Measurements from ENCODE around the gene NELL2. TPM values are rescaled to one million over a fixed set of nuclear protein-coding genes. Genes with fewer than 3 reads are reported as not detected.

The NELL2 gene
- total RNA-seq, 1 experiment from 2014 or later = 1.1 TPM

GRCh38 chr12:44777044-44777443 lies 99.1 kb downstream of the NELL2 start (continued):
- TF ChIP-seq, protein P1, sequence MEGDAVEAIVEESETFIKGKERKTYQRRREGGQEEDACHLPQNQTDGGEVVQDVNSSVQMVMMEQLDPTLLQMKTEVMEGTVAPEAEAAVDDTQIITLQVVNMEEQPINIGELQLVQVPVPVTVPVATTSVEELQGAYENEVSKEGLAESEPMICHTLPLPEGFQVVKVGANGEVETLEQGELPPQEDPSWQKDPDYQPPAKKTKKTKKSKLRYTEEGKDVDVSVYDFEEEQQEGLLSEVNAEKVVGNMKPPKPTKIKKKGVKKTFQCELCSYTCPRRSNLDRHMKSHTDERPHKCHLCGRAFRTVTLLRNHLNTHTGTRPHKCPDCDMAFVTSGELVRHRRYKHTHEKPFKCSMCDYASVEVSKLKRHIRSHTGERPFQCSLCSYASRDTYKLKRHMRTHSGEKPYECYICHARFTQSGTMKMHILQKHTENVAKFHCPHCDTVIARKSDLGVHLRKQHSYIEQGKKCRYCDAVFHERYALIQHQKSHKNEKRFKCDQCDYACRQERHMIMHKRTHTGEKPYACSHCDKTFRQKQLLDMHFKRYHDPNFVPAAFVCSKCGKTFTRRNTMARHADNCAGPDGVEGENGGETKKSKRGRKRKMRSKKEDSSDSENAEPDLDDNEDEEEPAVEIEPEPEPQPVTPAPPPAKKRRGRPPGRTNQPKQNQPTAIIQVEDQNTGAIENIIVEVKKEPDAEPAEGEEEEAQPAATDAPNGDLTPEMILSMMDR (IDR thresholded peaks at IDR 0.05 in 2 of 3, conservative IDR thresholded peaks at IDR 0.05 in 1 of 3; ENCODE audit: borderline replicate concordance in 1 of 3, insufficient read depth in 1 of 3, low read depth in 2 of 3, low read length in 2 of 3) = no peak
- no peak for TF ChIP-seq ZNF274 (IDR thresholded peaks at IDR 0.05; ENCODE audit: low read depth, low read length)
- no peak for TF ChIP-seq TCF7L2 (IDR thresholded peaks at IDR 0.05; ENCODE audit: borderline replicate concordance, extremely low read depth, insufficient read depth, insufficient read length)
- no peak for TF ChIP-seq ZFX (IDR thresholded peaks at IDR 0.05)

- Histone ChIP-seq H3K36me3 (ENCODE audit: control insufficient read depth in 1 of 2, insufficient read depth in 2 of 2, low read length in 2 of 2) (no peaks in the 10 kb centered on the region), H3K4me3 (replicated peaks in 1 of 2; ENCODE audit: low read depth in 1 of 2, low read length in 2 of 2) (no peak overlapping the region), H3K9me3 (ENCODE audit: control insufficient read depth in 1 of 2, insufficient read depth in 1 of 2, low read depth in 1 of 2, low read length in 2 of 2) (no peaks in the 10 kb centered on the region), H3K9me2 (ENCODE audit: insufficient read depth) (no peaks in the 10 kb centered on the region), H3K27ac (ENCODE audit: low read depth, low read length) (no peak overlapping the region), H3K9ac (ENCODE audit: low read length) (no peak overlapping the region), H2AFZ (ENCODE audit: low read depth, low read length, poor library complexity, severe bottlenecking) (no peak overlapping the region), H3K4me1 (ENCODE audit: control insufficient read depth in 1 of 2, insufficient read depth in 2 of 2, low read length in 2 of 2) (no peaks in the 10 kb centered on the region), H3K79me2 (ENCODE audit: insufficient read depth, low read length) (no peaks in the 10 kb centered on the region), H3K4me2 (ENCODE audit: low read length) (no peak overlapping the region), H3K27me3 (ENCODE audit: insufficient read depth, low read length) (no peaks in the 10 kb centered on the region), H4K20me1 (ENCODE audit: insufficient read depth) (no peaks in the 10 kb centered on the region; the same call in 1 of the 2 replicates)
- no peak for TF ChIP-seq FOSL1 (IDR thresholded peaks at IDR 0.05; ENCODE audit: low read depth)
- TF ChIP-seq SRF (IDR thresholded peaks at IDR 0.05; ENCODE audit: low read depth) = no peak
- TF ChIP-seq POLR2AphosphoS5 (IDR thresholded peaks at IDR 0.05; ENCODE audit: low read depth, low read length) = no peak
- no peak for TF ChIP-seq RAD21 (IDR thresholded peaks at IDR 0.05; ENCODE audit: low read depth)
- TF ChIP-seq SP1 (IDR thresholded peaks at IDR 0.05; ENCODE audit: low read depth) = no peak
- TF ChIP-seq ZFX (IDR thresholded peaks at IDR 0.05) = no peak
- TF ChIP-seq, protein P2, sequence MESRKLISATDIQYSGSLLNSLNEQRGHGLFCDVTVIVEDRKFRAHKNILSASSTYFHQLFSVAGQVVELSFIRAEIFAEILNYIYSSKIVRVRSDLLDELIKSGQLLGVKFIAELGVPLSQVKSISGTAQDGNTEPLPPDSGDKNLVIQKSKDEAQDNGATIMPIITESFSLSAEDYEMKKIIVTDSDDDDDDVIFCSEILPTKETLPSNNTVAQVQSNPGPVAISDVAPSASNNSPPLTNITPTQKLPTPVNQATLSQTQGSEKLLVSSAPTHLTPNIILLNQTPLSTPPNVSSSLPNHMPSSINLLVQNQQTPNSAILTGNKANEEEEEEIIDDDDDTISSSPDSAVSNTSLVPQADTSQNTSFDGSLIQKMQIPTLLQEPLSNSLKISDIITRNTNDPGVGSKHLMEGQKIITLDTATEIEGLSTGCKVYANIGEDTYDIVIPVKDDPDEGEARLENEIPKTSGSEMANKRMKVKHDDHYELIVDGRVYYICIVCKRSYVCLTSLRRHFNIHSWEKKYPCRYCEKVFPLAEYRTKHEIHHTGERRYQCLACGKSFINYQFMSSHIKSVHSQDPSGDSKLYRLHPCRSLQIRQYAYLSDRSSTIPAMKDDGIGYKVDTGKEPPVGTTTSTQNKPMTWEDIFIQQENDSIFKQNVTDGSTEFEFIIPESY (IDR thresholded peaks at IDR 0.05; ENCODE audit: extremely low read depth, insufficient replicate concordance, low read length) = no peak
- TF ChIP-seq TCF7L2 (IDR thresholded peaks at IDR 0.05; ENCODE audit: borderline replicate concordance, extremely low read depth, insufficient read depth, insufficient read length) = no peak
- no peak for TF ChIP-seq POLR2A (IDR thresholded peaks at IDR 0.05; ENCODE audit: borderline replicate concordance, extremely low read depth, insufficient read depth, insufficient read length)
- no peak for TF ChIP-seq CBX3 (IDR thresholded peaks at IDR 0.05; ENCODE audit: low read depth)
- DNase-seq (ENCODE audit: low read depth, low spot score) (no peak), ATAC-seq (no peak)
- BruUV-seq (replicated peaks) = no TSS peak
- intact Hi-C loops (cut with micrococcal nuclease) = loop anchor here (2.0 kb wide), 1 partner anchor 155 kb away; no protein-coding TSS in a partner anchor
- ChIA-PET POLR2A (no interaction called here), CTCF (no interaction called here), RAD21 (ENCODE audit: low non-redundant PET in 1 of 2, low total read pairs in 2 of 2, uncharacterized antibody in 2 of 2, unreplicated experiment in 2 of 2) (no interaction called here)
These were observed 100.2 kb downstream of the NELL2 start for GRCh38 chr12:44775901-44776300.

Measured in HCT116 (cell line).